CD14-positive monocyte (primary cell): ENCODE results near the gene CD300A. TPM values are rescaled to one million over a fixed set of nuclear protein-coding genes. Genes with fewer than 3 reads are reported as not detected.

ENCODE experiments used
- DNase-seq, 3 donors: peaks; one replicate each; pipeline ENCODE4 v3.0.0-alpha.2; 2011 to 2022
- H2AFZ ChIP-seq: 2 replicates; pipeline ENCODE4 v1.6.0; 2012; ENCODE audit warnings: mild to moderate bottlenecking, low read depth, low read length, inconsistent platforms; ENCODE audit not compliant: insufficient read depth, poor library complexity, severe bottlenecking
- H3K27ac ChIP-seq, 2 donors: 1 replicate in 1 of 2; 2 replicates in 1 of 2; pipeline ENCODE4 v1.5.1; 2012 to 2013; ENCODE audit warnings: low read length in 2 of 2, control low read depth in 1 of 2, inconsistent platforms in 1 of 2, low read depth in 1 of 2, mild to moderate bottlenecking in 1 of 2
- H3K27me3 ChIP-seq, 2 donors: one replicate each; pipeline versions ENCODE4 v1.6.0 to v1.6.1; 2011 to 2013; ENCODE audit warnings: low read length in 2 of 2; ENCODE audit not compliant: control insufficient read depth in 2 of 2, insufficient read depth in 2 of 2
- H3K36me3 ChIP-seq, 2 donors: replicated peaks in 1 of 2; 1 replicate in 1 of 2; 2 replicates in 1 of 2; pipeline versions ENCODE4 v1.5.1 to v1.6.1; 2012 to 2013; ENCODE audit warnings: low read length in 2 of 2, control low read depth in 1 of 2, inconsistent platforms in 1 of 2, mild to moderate bottlenecking in 1 of 2; ENCODE audit not compliant: insufficient read depth in 2 of 2, control insufficient read depth in 1 of 2
- H3K4me1 ChIP-seq, 2 donors: 1 replicate in 1 of 2; 2 replicates in 1 of 2; pipeline versions ENCODE4 v1.5.1 to v1.6.1; 2012 to 2013; ENCODE audit warnings: low read length in 2 of 2, control low read depth in 1 of 2, inconsistent platforms in 1 of 2, mild to moderate bottlenecking in 1 of 2, moderate library complexity in 1 of 2; ENCODE audit not compliant: insufficient read depth in 2 of 2, control insufficient read depth in 1 of 2
- H3K4me2 ChIP-seq: replicated peaks from 2 replicates; pipeline ENCODE3; 2012; ENCODE audit warnings: low read length, moderate library complexity, mild to moderate bottlenecking; ENCODE audit not compliant: poor library complexity, severe bottlenecking; ENCODE audit errors: extremely low read depth
- H3K4me3 ChIP-seq, 3 experiments: fragments of 200-600 bp in 1 of 3; sonication (generic) in 1 of 3; replicated peaks in 1 of 3; 1 replicate in 2 of 3; 2 replicates in 1 of 3; pipeline ENCODE4 v1.5.1; 2011 to 2013; ENCODE audit warnings: low read length in 3 of 3, mild to moderate bottlenecking in 3 of 3, control low read depth in 2 of 3, low read depth in 2 of 3, inconsistent platforms in 1 of 3, moderate library complexity in 1 of 3
- H3K79me2 ChIP-seq: 2 replicates; pipeline ENCODE4 v1.6.0; 2012; ENCODE audit warnings: mild to moderate bottlenecking, control low read depth, inconsistent platforms, low read length, moderate library complexity; ENCODE audit not compliant: insufficient read depth
- H3K9ac ChIP-seq: 2 replicates; pipeline ENCODE4 v1.6.0; 2017; ENCODE audit warnings: low read length, mild to moderate bottlenecking; ENCODE audit not compliant: insufficient read depth, poor library complexity, severe bottlenecking
- H3K9me3 ChIP-seq, 2 donors: replicated peaks in 1 of 2; 1 replicate in 1 of 2; 2 replicates in 1 of 2; pipeline versions ENCODE4 v1.5.1 to v1.6.1; 2012 to 2013; ENCODE audit warnings: low read length in 2 of 2, control low read depth in 1 of 2; ENCODE audit not compliant: control insufficient read depth in 1 of 2, insufficient read depth in 1 of 2
- H4K20me1 ChIP-seq: 2 replicates; pipeline ENCODE4 v1.6.0; 2012; ENCODE audit warnings: mild to moderate bottlenecking, low read length, control low read depth, moderate library complexity; ENCODE audit not compliant: insufficient read depth
- H3K27ac Mint-ChIP-seq, 7 donors: one replicate each; pipeline ENCODE4 v1.8.0; 2020; ENCODE audit warnings: mild to moderate bottlenecking in 7 of 7, mixed read lengths in 7 of 7, moderate library complexity in 6 of 7, inconsistent platforms in 2 of 7
- H3K27me3 Mint-ChIP-seq, 3 donors: one replicate each; pipeline ENCODE4 v1.8.0; 2021 to 2022; ENCODE audit warnings: low read depth in 3 of 3, mild to moderate bottlenecking in 3 of 3, mixed read lengths in 3 of 3, moderate library complexity in 3 of 3, inconsistent platforms in 1 of 3
- H3K36me3 Mint-ChIP-seq, 2 donors: one replicate each; pipeline ENCODE4 v1.8.0; 2020; ENCODE audit warnings: mixed read lengths in 2 of 2, inconsistent platforms in 1 of 2, mild to moderate bottlenecking in 1 of 2
- H3K4me1 Mint-ChIP-seq: one replicate; pipeline ENCODE4 v1.8.0; 2020; ENCODE audit warnings: mild to moderate bottlenecking, mixed read lengths
- H3K4me3 Mint-ChIP-seq, 2 donors: one replicate each; pipeline ENCODE4 v1.8.0; 2020; ENCODE audit warnings: mild to moderate bottlenecking in 2 of 2, mixed read lengths in 2 of 2, moderate library complexity in 1 of 2
- H3K9me3 Mint-ChIP-seq, 7 donors: one replicate each; pipeline ENCODE4 v1.8.0; 2020 to 2022; ENCODE audit warnings: mixed read lengths in 7 of 7, mild to moderate bottlenecking in 6 of 7, moderate library complexity in 6 of 7, inconsistent platforms in 2 of 7
- WGBS: methylation state at CpG from one replicate; pipeline ENCODE4 v1.1.5; 2013; ENCODE audit warnings: missing lambda C conversion rate; ENCODE audit not compliant: insufficient coverage; 5-methylcytosine and 5-hydroxymethylcytosine counted together
- intact Hi-C, 2 donors: fragments of 100-400 bp; cut with micrococcal nuclease; formaldehyde crosslinking; loops; one replicate each; pipeline versions ENCODE4 v1.15.0 to v1.15.1; 2023
- polyA plus RNA-seq, 3 donors: library from polyadenylated mRNA; depleted of rRNA in 1 of 3; unstranded in 2 of 3; stranded (reverse) in 1 of 3; fragments of 300-500 nt in 2 of 3; fragments of >200 nt in 1 of 3; fragmentation: Illumina TruSeq in 2 of 3; gene quantifications; 1 replicate in 2 of 3; 2 replicates in 1 of 3; pipeline ENCODE4 v1.2.3, GENCODE V29; 2012 to 2021
- TF ChIP-seq, protein P1 (sequence below): fragments of 200-600 bp; IDR thresholded peaks from one replicate; pipeline ENCODE4 v1.8.0; 2022; ENCODE audit warnings: antibody characterized with exemption, mild to moderate bottlenecking

The CD300A gene
- polyA plus RNA-seq, 3 donors = 173 to 222 (median 212) TPM

DNA sequence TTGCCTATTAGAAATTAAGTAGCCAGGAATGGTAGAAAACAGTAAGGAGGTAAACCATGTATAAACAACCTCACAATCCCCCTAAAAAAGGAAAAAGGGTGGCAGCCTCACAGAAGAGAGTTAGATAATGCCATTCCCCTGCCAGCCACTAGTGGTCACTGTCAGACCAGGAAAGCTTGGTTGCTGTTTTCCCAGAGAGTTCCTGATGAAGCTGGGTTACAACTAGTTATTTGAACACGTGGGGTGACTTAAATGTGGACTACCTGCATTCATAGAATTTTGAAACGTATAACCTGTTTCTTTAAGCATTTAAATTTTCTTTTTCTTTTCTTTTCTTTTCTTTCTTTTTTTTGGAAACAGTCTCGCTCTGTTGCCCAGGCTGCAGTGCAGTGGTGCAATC lies 28.7 kb upstream of the CD300A start:
- peaks cover 39 to 44% (median 41%) of the 10 kb centered on the region in 3 donors for H3K27me3 Mint-ChIP-seq
- intact Hi-C loops = no loop called here
- H3K9me3 ChIP-seq = peaks cover 22 to 25% of the 10 kb centered on the region in 2 donors
- 100% methylated on average over 2 of the region's 3 CpGs for WGBS
- peak overlapping the region in 2 of 7 donors; percentile 22 to 25 for H3K27ac Mint-ChIP-seq
- no peaks in the 10 kb centered on the region for H4K20me1 ChIP-seq
- H3K27ac ChIP-seq = no peak overlapping the region
- TF ChIP-seq, protein P1, sequence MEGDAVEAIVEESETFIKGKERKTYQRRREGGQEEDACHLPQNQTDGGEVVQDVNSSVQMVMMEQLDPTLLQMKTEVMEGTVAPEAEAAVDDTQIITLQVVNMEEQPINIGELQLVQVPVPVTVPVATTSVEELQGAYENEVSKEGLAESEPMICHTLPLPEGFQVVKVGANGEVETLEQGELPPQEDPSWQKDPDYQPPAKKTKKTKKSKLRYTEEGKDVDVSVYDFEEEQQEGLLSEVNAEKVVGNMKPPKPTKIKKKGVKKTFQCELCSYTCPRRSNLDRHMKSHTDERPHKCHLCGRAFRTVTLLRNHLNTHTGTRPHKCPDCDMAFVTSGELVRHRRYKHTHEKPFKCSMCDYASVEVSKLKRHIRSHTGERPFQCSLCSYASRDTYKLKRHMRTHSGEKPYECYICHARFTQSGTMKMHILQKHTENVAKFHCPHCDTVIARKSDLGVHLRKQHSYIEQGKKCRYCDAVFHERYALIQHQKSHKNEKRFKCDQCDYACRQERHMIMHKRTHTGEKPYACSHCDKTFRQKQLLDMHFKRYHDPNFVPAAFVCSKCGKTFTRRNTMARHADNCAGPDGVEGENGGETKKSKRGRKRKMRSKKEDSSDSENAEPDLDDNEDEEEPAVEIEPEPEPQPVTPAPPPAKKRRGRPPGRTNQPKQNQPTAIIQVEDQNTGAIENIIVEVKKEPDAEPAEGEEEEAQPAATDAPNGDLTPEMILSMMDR = peak; percentile 94
- no peak overlapping the region for H3K4me2 ChIP-seq
- peaks cover 9% of the 10 kb centered on the region for H3K4me1 Mint-ChIP-seq
- no peak overlapping the region for H3K4me3 Mint-ChIP-seq
- H2AFZ ChIP-seq = no peak overlapping the region
- peaks cover 0 to 2% of the 10 kb centered on the region in 2 donors for H3K36me3 Mint-ChIP-seq
- H3K4me1 ChIP-seq = peaks cover 13 to 15% of the 10 kb centered on the region in 2 donors
- peaks cover 10 to 32% of the 10 kb centered on the region in 2 donors for H3K27me3 ChIP-seq
- no peak overlapping the region for H3K9ac ChIP-seq
- peaks cover 11 to 47% (median 33%) of the 10 kb centered on the region in 7 donors for H3K9me3 Mint-ChIP-seq
- H3K79me2 ChIP-seq = no peaks in the 10 kb centered on the region
- H3K36me3 ChIP-seq = no peaks in the 10 kb centered on the region
- H3K4me3 ChIP-seq = no peak overlapping the region
- DNase-seq = peak in 2 of 3 donors; percentile 36 to 40

DNA sequence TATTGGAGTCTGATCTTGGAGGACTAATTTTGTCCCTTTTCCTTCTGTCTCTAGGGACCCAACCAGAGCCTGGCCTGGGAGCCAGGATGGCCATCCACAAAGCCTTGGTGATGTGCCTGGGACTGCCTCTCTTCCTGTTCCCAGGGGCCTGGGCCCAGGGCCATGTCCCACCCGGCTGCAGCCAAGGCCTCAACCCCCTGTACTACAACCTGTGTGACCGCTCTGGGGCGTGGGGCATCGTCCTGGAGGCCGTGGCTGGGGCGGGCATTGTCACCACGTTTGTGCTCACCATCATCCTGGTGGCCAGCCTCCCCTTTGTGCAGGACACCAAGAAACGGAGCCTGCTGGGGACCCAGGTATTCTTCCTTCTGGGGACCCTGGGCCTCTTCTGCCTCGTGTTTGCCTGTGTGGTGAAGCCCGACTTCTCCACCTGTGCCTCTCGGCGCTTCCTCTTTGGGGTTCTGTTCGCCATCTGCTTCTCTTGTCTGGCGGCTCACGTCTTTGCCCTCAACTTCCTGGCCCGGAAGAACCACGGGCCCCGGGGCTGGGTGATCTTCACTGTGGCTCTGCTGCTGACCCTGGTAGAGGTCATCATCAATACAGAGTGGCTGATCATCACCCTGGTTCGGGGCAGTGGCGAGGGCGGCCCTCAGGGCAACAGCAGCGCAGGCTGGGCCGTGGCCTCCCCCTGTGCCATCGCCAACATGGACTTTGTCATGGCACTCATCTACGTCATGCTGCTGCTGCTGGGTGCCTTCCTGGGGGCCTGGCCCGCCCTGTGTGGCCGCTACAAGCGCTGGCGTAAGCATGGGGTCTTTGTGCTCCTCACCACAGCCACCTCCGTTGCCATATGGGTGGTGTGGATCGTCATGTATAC lies 26.5 kb upstream of the CD300A start:
- Histone ChIP-seq H2AFZ (no peak overlapping the region), H3K4me1 (peaks cover 35 to 37% of the 10 kb centered on the region in 2 donors), H3K4me3 (no peak overlapping the region), H3K27ac (no peak overlapping the region), H3K9ac (no peak overlapping the region), H4K20me1 (no peaks in the 10 kb centered on the region), H3K36me3 (no peaks in the 10 kb centered on the region), H3K4me2 (no peak overlapping the region), H3K79me2 (no peaks in the 10 kb centered on the region), H3K9me3 (peaks cover 22 to 25% of the 10 kb centered on the region in 2 donors), H3K27me3 (peaks cover 0 to 13% of the 10 kb centered on the region in 2 donors)
- H3K36me3 Mint-ChIP-seq = peaks cover 0 to 1% of the 10 kb centered on the region in 2 donors
- peaks cover 11 to 38% (median 31%) of the 10 kb centered on the region in 7 donors for H3K9me3 Mint-ChIP-seq
- H3K27ac Mint-ChIP-seq = no peak overlapping the region
- 51% methylated on average over 25 of the region's 31 CpGs for WGBS
- H3K27me3 Mint-ChIP-seq = peaks cover 19 to 22% (median 21%) of the 10 kb centered on the region in 3 donors
- TF ChIP-seq, protein P1 = no peak
- no peak overlapping the region for H3K4me3 Mint-ChIP-seq
- intact Hi-C loops = no loop called here
- peaks cover 31% of the 10 kb centered on the region for H3K4me1 Mint-ChIP-seq
- DNase-seq = no peak
